ENCODE measurements around the gene MPHOSPH9. TPM values are rescaled to one million over a fixed set of nuclear protein-coding genes. Genes with fewer than 3 reads are reported as not detected.
A peak's percentile ranks its signal among the peaks of the same experiment; 100 is the strongest.

The MPHOSPH9 gene
- total RNA-seq, 1 experiment from 2014 or later: 47.5 TPM

GRCh38 chr12:123163227-123163626, 69.7 kb downstream of the MPHOSPH9 start:
- ChIA-PET POLR2A (no interaction called here), CTCF (no interaction called here)
- Mint-ChIP-seq H3K4me3 (no peak overlapping the region), H3K36me3 (peaks cover 27% of the 10 kb centered on the region), H3K9me3 (no peaks in the 10 kb centered on the region), H3K4me1 (peaks cover 6% of the 10 kb centered on the region), H3K27me3 (ENCODE audit: low read depth) (no peaks in the 10 kb centered on the region), H3K27ac (no peak overlapping the region)
- TF ChIP-seq ESRRA (CRISPR knock-in tag; IDR thresholded peaks at IDR 0.05; ENCODE audit: borderline replicate concordance): no peak
- no peak for TF ChIP-seq USF2 (CRISPR knock-in tag; IDR thresholded peaks at IDR 0.05)
- no peak for TF ChIP-seq ZNF512 (CRISPR knock-in tag; IDR thresholded peaks at IDR 0.05; ENCODE audit: borderline replicate concordance)
- TF ChIP-seq HMGXB4 (CRISPR knock-in tag; IDR thresholded peaks at IDR 0.05): no peak
- TF ChIP-seq TEAD4 (CRISPR knock-in tag; IDR thresholded peaks at IDR 0.05): no peak
- no peak for TF ChIP-seq JAZF1 (CRISPR knock-in tag; IDR thresholded peaks at IDR 0.05)
- no peak for DNase-seq (ENCODE audit: low spot score)
- ATAC-seq: no peak

GRCh38 chr12:123160801-123161487, 72.0 kb downstream of the MPHOSPH9 start:
- TF ChIP-seq STAT6 (CRISPR knock-in tag; conservative IDR thresholded peaks at IDR 0.05; ENCODE audit: low read depth): no peak
- TF ChIP-seq TEAD4 (CRISPR knock-in tag; IDR thresholded peaks at IDR 0.05): no peak
- TF ChIP-seq GRHL2 (CRISPR knock-in tag; IDR thresholded peaks at IDR 0.05; ENCODE audit: insufficient replicate concordance, severe bottlenecking): no peak
- DNase-seq (ENCODE audit: low spot score) (no peak), ATAC-seq (no peak)
- CTCF ChIA-PET: interaction anchor here (0.6 to 1.7 kb wide), 3 partner anchors 77 to 1228 kb away, joined by 3 to 5 read pairs (median 4); no protein-coding TSS in a partner anchor
- no peaks in the 10 kb centered on the region for H3K4me1 Mint-ChIP-seq
- H3K27me3 Mint-ChIP-seq (ENCODE audit: low read depth): no peaks in the 10 kb centered on the region
- H3K9me3 Mint-ChIP-seq: no peaks in the 10 kb centered on the region
- no peak overlapping the region for H3K27ac Mint-ChIP-seq
- H3K36me3 Mint-ChIP-seq: peaks cover 28% of the 10 kb centered on the region
- H3K4me3 Mint-ChIP-seq: no peak overlapping the region
- POLR2A ChIA-PET: interaction anchor here (0.6 to 1.2 kb wide), 2 partner anchors 72 to 635 kb away, joined by 6 to 9 read pairs; partner anchors contain the start of gene MTRFR

GRCh38 chr12:123153906-123154305, 79.0 kb downstream of the MPHOSPH9 start:
- DNase-seq (ENCODE audit: low spot score) (no peak), ATAC-seq (peak; percentile 55)
- H3K27ac Mint-ChIP-seq: peak overlapping the region; percentile 65
- CTCF ChIA-PET: interaction anchor here (0.6 to 1.3 kb wide), 11 partner anchors 10 to 503 kb away, joined by 3 to 7 read pairs (median 4); partner anchors contain the start of genes MPHOSPH9 and MTRFR
- peak overlapping the region; percentile 30; the same call in 1 of the 2 replicates for H3K4me3 Mint-ChIP-seq
- peaks cover 3% of the 10 kb centered on the region; the same call in 1 of the 2 replicates for H3K36me3 Mint-ChIP-seq
- peaks cover 50% of the 10 kb centered on the region for H3K4me1 Mint-ChIP-seq
- no peaks in the 10 kb centered on the region for H3K9me3 Mint-ChIP-seq
- POLR2A ChIA-PET: interaction anchor here (0.7 to 0.8 kb wide), 6 partner anchors 15 to 243 kb away, joined by 4 to 6 read pairs (median 4); no protein-coding TSS in a partner anchor
- peaks cover 26% of the 10 kb centered on the region for H3K27me3 Mint-ChIP-seq (ENCODE audit: low read depth)
- TF ChIP-seq PREB (CRISPR knock-in tag; IDR thresholded peaks at IDR 0.05; ENCODE audit: borderline replicate concordance) (no peak), MAX (CRISPR knock-in tag; IDR thresholded peaks at IDR 0.05) (0 out of 2 replicates have a peak, but pooled peaks have one; percentile 19), ZNF219 (CRISPR knock-in tag; IDR thresholded peaks at IDR 0.05; ENCODE audit: borderline replicate concordance) (no peak), SP1 (CRISPR knock-in tag; conservative IDR thresholded peaks at IDR 0.05) (0 out of 2 replicates have a peak, but pooled peaks have one; percentile 27)
